Spleen (tissue), 7 donors: ENCODE data around the gene ZNF598.

Experiments used
- CTCF ChIP-seq, 11 experiments: fragments of 200-600 bp in 7 of 11; fragments of 450-650 bp in 4 of 11; sonication (generic) in 4 of 11; IDR thresholded peaks in 8 of 11; conservative IDR thresholded peaks in 3 of 11; 1 replicate in 7 of 11; 2 replicates in 4 of 11; pipeline versions ENCODE4 v1.4.0 to v1.8.0; 2016 to 2021; ENCODE audit warnings: antibody characterized with exemption in 11 of 11, inconsistent platforms in 4 of 11, mild to moderate bottlenecking in 1 of 11
- POLR2A ChIP-seq, 3 donors: fragments of 450-650 bp; IDR thresholded peaks; one replicate each; pipeline ENCODE4 v1.5.1; 2017; ENCODE audit warnings: antibody characterized with exemption in 3 of 3, mild to moderate bottlenecking in 1 of 3
- donor health status: DM: no; HTN: no; CAD: no; lungs with moderate emphysema.
- donor health status: DM: no; HTN: no; CAD: no.
- donor health status: DM: no; HTN: no; CAD: no.

- TF ChIP-seq CTCF (IDR thresholded peaks at IDR 0.05 in 8 of 11, conservative IDR thresholded peaks at IDR 0.05 in 3 of 11): no peak
- no peak for TF ChIP-seq POLR2A (IDR thresholded peaks at IDR 0.05)
Measured at GRCh38 chr16:1976216-1976520, 33.5 kb downstream of the ZNF598 start.
